MV-4-11 (cell line): Measurements from ENCODE around the gene NDUFS8.

ENCODE experiments used
- DNase-seq: peaks from one replicate; lab custom pipeline; 2025; lab: John Stamatoyannopoulos, UW

The NDUFS8 gene

DNA sequence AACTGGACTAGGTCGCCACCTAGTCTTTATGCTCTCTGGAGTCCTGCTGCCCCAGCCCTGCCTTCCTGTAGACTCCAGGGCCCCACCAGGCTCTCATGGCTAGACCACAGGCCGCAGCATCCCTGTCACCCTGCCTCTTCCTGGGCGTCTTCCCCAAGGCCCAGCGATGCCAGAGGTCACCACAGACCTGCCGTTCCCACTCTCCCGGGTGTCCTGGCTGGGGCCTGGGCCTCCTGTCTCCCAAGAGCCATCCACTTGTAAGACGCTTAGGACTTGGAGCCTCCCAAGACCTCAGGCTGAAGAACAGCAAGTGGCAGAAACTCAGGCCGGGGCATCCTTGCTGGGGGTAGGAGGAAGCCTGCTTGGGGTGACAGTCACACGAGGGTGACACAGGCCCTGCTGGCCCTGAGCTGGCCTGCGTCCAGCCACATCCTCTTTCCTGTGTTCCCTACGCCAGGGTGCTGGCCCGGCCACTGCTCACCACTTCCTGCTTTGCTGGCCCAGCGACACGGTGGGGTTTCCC, 6.3 kb downstream of the NDUFS8 start:
- peak; percentile 84 for DNase-seq

- DNase-seq = peak; percentile 42
Measured at GRCh38 chr11:68037411-68038225, 7.1 kb downstream of the NDUFS8 start.

GRCh38 chr11:68038226-68038717, 7.8 kb downstream of the NDUFS8 start:
- no peak for DNase-seq

- peak; percentile 84 for DNase-seq
Measured at GRCh38 chr11:68038718-68039525, 8.4 kb downstream of the NDUFS8 start, which contains the start of gene TCIRG1. Gene TCIRG1, plus strand, starts transcription at chr11:68039025. Its CDS starts 2,247 bp downstream, at chr11:68041272.

- DNase-seq = no peak
Measured at GRCh38 chr11:68039526-68040086, 9.1 kb downstream of the NDUFS8 start.

DNA sequence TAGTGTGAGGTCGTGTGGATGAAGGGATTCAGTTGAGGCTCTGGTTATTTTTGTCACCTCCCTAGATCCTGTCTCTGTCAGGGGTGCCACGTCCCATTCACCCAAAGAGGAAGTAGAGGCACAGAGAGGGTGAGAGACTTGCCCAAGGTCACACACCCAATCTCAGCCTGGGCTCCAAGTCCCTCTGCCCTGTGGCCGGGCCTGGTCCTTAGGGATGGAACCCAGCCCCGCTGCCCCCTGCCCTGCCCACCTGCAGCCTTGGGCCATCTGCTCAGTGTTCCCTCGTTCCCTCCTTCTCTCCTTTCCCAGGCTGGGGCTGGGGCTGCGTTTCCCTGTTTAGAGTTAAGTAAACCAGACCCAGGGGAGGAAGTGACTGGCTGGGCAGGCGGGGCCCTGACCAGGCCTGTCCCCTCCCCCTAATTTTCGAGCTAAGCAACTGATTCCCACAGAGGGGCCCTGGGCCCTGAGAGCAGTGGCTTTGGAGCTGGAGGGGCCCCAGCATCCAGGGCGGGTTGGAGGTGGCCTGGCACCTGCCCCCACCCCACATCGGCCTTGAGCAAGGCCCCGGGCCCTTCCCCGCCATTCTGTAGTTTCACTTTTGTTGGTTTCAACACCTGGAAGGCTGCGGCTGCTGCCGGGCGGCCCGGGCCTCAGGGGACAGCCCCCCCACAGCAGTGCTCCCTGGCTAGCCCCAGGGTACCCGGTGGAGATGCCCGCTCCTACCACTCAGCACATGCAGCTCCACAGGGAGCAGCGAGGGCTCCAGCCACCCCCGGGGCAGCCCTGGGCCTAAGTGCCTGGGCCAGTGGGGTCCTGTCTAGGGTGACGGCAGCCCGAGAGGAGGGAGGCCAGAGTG, 9.8 kb downstream of the NDUFS8 start:
- DNase-seq = peak; percentile 71

- no peak for DNase-seq
Measured at GRCh38 chr11:68040957-68041591, 10.6 kb downstream of the NDUFS8 start.

- DNase-seq = no peak
Measured at GRCh38 chr11:68041617-68042218, 11.2 kb downstream of the NDUFS8 start.

DNA sequence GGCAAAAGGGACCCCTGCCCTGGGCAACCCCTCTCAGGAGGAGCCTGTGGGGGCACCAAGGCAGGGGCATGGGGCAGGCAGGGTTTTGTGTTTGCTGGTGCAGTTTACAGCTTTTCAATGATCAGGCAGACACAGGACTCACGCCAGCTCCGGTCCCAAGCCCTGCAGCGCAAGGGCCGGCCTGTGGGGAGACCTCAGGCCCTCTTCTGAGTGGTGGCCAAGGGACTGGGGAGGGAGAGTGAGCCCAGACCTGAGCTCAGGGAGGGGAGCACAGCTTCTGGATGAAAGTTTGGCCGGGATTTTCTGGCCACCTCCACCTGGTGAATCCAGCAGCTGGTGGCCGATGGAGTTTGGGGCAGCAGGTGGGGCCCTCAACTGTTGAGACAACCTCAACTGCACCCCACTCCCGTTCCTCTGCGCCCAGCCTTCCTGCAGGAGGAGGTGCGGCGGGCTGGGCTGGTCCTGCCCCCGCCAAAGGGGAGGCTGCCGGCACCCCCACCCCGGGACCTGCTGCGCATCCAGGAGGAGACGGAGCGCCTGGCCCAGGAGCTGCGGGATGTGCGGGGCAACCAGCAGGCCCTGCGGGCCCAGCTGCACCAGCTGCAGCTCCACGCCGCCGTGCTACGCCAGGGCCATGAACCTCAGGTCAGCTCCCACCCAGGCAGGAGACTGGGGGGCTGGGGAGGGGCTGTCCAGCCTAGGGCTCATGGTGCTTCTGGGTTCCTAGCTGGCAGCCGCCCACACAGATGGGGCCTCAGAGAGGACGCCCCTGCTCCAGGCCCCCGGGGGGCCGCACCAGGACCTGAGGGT, 11.9 kb downstream of the NDUFS8 start:
- no peak for DNase-seq

DNA sequence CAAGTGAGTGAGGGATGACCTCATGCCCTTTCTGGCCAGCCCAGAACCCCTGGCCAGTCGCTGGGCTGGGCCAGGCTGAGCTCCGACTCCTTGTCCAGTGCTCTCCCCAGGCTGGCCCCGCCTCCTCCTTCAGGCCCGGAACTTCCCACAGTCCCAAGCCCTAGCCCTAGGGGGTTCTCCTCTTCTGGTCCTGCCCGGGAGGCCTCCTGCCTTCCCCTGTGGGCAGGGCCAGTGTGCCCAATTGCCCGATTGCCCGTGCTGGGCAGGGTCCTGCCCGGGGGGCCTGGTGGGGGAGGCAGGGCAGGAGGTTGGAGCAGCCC, 12.5 kb downstream of the NDUFS8 start:
- DNase-seq = no peak

GRCh38 chr11:68043349-68044144, 13.1 kb downstream of the NDUFS8 start:
- peak; percentile 90 for DNase-seq

GRCh38 chr11:68044145-68044813, 13.8 kb downstream of the NDUFS8 start:
- no peak for DNase-seq

GRCh38 chr11:68044898-68045351, 14.4 kb downstream of the NDUFS8 start:
- no peak for DNase-seq

GRCh38 chr11:68047437-68048290, 17.2 kb downstream of the NDUFS8 start:
- no peak for DNase-seq

DNA sequence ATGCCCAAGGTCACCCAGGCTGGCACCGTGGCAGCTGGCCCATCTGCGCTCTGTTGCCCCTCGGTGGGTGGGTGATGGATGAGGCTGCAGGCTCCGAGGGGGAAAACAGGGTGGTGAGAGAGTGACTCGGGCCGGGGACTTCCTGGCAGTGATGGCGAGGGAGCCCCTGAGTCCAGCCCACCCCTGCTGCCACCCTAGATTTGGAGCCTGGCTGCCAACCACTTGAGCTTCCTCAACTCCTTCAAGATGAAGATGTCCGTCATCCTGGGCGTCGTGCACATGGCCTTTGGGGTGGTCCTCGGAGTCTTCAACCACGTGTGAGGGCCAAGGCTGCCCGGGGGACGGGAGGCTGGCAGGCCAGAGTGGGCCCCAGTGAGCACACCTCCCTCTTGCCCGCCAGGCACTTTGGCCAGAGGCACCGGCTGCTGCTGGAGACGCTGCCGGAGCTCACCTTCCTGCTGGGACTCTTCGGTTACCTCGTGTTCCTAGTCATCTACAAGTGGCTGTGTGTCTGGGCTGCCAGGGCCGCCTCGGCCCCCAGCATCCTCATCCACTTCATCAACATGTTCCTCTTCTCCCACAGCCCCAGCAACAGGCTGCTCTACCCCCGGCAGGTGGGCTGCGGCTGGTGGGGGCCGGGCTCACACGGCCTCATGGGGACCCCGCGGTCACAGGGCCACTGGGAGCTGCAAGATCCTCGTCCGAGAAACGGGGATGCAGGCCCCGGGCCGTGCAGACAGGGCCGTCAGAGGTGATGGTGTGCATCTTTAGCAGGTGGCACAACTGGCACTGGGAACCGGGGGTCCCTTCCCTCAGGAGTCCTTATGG, 18.4 kb downstream of the NDUFS8 start:
- no peak for DNase-seq
